ENCODE results near the gene COX14. TPM values are rescaled to one million over a fixed set of nuclear protein-coding genes. Genes with fewer than 3 reads are reported as not detected.

COX14 gene
- 100 to 1,000 TPM; 106 to 258 (median 118) TPM for total RNA-seq

DNA sequence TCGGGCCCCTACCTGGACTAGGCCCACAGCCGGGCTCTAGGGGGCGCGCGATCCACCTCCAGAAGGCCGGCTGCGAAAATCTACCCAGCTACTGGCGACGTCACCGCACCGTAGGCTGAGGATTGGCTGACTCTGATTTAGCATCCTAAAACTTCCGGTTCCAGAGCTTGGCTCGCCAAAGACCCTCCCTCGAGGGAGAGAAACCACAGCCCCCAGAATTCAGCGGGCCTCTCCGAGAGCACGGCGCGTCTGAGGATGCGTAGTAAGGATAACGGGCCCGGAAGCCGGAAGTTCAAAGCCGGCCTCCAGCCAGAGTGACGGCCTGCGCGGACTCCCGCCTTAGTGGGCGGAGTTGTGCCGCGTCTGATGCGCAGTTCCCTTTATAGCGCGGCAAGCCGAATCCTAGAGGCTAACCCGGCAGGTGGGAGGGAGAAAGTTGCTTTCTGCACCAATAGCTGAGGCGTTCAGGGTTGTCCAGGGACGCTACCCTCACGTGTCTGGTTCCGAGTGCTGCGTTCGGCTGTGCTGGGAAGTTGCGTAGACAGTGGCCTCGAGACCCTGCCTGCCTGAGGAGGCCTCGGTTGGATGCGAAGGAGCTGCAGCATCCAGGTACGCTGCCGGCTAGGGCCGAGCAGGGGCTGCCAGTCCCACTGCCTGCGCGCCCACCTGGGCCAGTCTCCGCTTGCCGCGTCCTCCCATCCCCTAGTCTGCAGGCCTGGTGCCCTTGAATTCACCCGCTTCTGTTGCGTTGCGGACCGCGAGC lies at the start of gene COX14:
COX14 (plus strand) TSS at position 544 of the 763 bp plus-strand sequence. CDS start 7,808 bp downstream, outside the sequence.
- TF ChIP-seq, protein P1, sequence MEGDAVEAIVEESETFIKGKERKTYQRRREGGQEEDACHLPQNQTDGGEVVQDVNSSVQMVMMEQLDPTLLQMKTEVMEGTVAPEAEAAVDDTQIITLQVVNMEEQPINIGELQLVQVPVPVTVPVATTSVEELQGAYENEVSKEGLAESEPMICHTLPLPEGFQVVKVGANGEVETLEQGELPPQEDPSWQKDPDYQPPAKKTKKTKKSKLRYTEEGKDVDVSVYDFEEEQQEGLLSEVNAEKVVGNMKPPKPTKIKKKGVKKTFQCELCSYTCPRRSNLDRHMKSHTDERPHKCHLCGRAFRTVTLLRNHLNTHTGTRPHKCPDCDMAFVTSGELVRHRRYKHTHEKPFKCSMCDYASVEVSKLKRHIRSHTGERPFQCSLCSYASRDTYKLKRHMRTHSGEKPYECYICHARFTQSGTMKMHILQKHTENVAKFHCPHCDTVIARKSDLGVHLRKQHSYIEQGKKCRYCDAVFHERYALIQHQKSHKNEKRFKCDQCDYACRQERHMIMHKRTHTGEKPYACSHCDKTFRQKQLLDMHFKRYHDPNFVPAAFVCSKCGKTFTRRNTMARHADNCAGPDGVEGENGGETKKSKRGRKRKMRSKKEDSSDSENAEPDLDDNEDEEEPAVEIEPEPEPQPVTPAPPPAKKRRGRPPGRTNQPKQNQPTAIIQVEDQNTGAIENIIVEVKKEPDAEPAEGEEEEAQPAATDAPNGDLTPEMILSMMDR (IDR thresholded peaks at IDR 0.05; ENCODE audit: low read depth) = no peak

- TF ChIP-seq, protein P1 (IDR thresholded peaks at IDR 0.05; ENCODE audit: low read depth) = no peak
Observed at GRCh38 chr12:50062728-50063460, 49.1 kb upstream of the COX14 start.

GRCh38 chr12:50065726-50066310 lies 46.2 kb upstream of the COX14 start:
- TF ChIP-seq, protein P1 (IDR thresholded peaks at IDR 0.05; ENCODE audit: low read depth) = no peak

GRCh38 chr12:50066402-50066801 lies 45.6 kb upstream of the COX14 start:
- TF ChIP-seq, protein P1 (IDR thresholded peaks at IDR 0.05; ENCODE audit: low read depth) = no peak

DNA sequence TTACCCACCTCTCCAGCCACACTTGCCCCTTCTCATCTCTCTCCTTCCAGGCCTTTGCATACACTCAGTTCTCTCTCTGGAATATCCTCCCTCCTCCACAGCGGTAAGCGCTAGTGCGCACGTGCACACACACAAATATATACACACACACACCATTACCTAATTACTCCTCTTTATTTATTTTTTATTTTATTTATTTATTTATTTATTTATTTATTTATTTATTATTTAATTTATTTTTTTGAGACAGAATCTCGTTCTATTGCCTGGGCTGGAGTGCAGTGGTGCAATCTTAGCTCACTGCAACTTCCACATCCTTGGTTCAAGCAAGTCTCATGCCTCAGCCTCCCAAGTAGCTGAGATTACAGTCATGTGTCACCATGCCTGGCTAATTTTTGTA lies 43.0 kb upstream of the COX14 start:
- TF ChIP-seq, protein P1 (IDR thresholded peaks at IDR 0.05; ENCODE audit: low read depth) = no peak

GRCh38 chr12:50069539-50069938 lies 42.5 kb upstream of the COX14 start:
- TF ChIP-seq, protein P1 (IDR thresholded peaks at IDR 0.05; ENCODE audit: low read depth) = no peak

Measured in subcutaneous adipose tissue (tissue), 4 donors.